Fibroblast of the conjunctiva (primary cell): ENCODE measurements around the gene RIOK1.
"Not testable (repeated sequence)": the region's sequence is repeated elsewhere in the genome, so short reads cannot be mapped to it uniquely, and the experiment has no call there.

Experiments used
- DNase-seq: peaks from one replicate; pipeline ENCODE4 v3.0.0-alpha.2; 2010; ENCODE audit warnings: low read depth

RIOK1 gene

GRCh38 chr6:7389451-7390225, at the start of gene RIOK1, which contains the start of gene CAGE1:
TSS of gene RIOK1 (plus strand) at chr6:7389808. CDS start at chr6:7390003, 195 bp downstream.
TSS of gene CAGE1 (minus strand) at chr6:7389742. CDS start at chr6:7387173, 2,569 bp downstream.
- peak; percentile 87 for DNase-seq

DNA sequence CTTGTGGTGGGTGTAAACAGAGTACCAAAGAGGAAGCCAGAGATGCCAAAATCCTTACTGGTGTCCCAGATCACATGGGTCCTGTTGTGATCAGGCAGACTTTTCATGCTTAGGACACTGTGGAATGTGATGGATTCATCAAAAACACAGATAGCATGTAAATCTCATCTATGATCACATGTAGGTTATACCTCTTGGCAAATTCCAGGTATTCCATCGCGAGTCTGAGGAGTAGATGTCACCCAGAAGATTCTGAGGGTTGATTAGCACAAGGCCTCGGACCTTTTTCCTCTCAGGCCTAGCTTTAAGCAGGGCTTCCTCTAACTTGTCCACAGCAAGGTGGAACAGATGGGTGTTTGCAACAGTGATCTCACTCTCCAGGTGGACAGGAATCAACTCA, 48.3 kb upstream of the RIOK1 start:
- DNase-seq: no peak

GRCh38 chr6:7341989-7342742, 47.4 kb upstream of the RIOK1 start:
- DNase-seq: no peak

GRCh38 chr6:7343546-7344475, 45.8 kb upstream of the RIOK1 start:
- DNase-seq: no peak

DNA sequence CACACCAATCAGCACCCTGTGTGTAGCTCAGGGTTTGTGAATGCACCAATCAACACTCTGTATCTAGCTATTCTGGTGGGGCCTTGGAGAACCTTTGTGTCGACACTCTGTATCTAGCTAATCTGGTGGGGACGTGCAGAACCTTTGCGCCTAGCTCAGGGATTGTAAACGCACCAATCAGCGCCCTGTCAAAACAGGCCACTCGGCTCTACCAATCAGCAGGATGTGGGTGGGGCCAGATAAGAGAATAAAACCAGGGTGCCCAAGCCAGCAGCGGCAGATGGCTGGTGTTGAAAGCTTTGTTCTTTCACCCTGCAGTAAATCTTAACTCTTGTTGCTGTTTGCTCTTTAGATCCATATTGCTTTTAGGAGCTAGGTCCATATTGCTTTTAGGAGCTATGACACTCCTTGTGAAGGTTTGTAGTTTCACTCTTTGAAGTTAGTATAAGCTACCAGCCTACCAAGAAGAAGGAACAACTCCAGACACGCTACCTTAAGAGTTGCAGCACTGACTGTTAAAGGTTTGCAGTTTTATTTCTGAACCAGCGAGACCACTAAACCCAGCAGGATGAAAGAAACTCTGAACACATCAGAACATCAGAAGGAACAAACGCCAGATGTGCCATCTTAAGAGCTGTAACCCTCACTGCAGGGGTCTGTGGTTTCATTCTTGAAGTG, 44.7 kb upstream of the RIOK1 start:
- not testable (repeated sequence) for DNase-seq

- DNase-seq: not testable (repeated sequence)
These were observed 42.0 kb upstream of the RIOK1 start for GRCh38 chr6:7347551-7347997.

DNA sequence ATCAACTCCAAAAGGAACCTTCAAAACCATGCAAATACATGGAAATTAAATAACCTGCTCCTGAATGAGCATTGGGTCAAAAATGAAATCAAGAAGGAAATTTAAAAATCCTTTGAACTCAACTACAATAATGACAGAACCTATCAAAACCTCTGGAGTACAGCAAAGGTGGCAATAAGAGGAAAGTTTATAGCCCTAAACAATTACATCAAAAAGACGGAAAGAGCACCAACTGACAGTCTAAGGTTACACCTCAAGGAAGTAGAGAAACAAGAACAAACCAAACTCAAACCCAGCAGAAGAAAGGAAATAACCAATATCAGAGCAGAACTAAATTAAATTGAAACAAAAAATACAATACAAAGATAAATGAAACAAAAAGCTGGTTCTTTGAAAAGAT, 39.0 kb upstream of the RIOK1 start:
- not testable (repeated sequence) for DNase-seq

DNA sequence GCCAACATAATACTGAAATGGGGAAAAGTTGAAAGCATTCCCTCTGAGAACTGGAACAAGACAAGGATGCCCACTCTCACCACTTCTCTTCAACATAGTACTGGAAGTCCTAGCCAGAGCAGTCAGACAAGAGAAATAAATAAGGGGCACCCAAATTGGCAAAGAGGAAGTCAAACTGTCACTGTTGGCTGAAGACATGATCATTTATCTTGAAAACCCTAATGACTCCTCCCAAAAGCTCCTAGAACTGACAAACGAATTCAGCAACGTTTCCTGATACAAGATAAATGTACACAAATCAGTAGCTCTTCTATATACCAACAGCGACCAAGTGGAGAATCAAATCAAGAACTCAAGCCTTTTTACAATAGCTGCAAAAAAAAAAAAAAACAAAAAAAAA, 37.7 kb upstream of the RIOK1 start:
- DNase-seq: not testable (repeated sequence)

- no peak for DNase-seq
These were observed 22.2 kb upstream of the RIOK1 start for GRCh38 chr6:7367408-7367807.

DNA sequence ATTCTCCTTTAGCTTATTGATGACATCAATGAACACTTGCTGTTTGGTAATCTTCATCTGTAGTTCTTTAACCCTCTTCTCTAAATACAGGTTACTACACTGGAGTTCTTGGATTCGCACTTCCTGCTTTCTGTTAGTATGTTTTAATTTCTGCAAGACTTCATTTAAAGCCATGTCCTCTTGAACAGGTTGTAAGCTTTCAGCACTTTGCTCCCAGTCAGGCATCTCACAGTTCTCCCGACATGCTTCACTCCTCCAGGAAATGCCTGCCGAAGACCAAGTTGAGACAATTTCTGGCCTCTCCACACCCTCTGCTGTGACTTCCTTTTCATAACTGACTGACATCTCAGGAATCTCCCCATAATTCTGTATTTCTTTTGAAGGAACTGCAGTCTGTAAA, 15.9 kb upstream of the RIOK1 start:
- no peak for DNase-seq

DNA sequence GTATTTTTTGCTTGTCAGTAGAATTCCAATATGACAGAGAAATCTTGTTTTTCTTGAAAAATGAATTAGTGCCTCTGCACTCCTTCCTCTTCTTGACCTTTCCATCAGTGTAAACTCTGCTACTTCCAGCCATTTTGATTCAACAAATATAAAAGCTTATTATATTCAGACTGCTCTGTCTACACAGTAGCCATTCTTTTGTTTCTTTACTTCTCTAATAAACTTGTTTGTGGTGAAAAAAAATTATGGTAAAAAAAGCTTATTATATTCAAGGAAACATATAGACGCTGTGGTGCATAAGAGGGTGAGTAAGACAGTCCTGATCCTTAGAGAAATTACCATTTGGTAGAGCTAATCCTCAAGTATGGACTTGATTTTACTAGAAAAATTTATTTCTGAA, 11.6 kb upstream of the RIOK1 start:
- DNase-seq: no peak

- DNase-seq: no peak
These were observed 10.9 kb upstream of the RIOK1 start for GRCh38 chr6:7378740-7379139.

- no peak for DNase-seq
These were observed 8.5 kb upstream of the RIOK1 start for GRCh38 chr6:7381092-7381491.

DNA sequence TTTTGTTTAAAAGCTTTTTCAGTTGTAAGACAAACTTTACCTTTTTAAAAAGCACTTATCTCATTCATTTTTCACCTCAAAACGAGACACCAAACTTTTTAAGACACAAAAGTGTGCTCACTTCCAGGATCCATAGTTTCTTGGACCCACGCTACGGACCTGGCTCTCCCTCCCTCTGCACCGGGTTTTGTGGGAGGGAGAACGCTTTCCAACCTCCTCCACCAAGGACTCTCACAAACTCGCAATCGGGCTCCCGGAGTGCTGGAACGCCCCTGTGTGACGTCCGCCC, 502 bp upstream of the RIOK1 start:
- DNase-seq: peak; percentile 6

DNA sequence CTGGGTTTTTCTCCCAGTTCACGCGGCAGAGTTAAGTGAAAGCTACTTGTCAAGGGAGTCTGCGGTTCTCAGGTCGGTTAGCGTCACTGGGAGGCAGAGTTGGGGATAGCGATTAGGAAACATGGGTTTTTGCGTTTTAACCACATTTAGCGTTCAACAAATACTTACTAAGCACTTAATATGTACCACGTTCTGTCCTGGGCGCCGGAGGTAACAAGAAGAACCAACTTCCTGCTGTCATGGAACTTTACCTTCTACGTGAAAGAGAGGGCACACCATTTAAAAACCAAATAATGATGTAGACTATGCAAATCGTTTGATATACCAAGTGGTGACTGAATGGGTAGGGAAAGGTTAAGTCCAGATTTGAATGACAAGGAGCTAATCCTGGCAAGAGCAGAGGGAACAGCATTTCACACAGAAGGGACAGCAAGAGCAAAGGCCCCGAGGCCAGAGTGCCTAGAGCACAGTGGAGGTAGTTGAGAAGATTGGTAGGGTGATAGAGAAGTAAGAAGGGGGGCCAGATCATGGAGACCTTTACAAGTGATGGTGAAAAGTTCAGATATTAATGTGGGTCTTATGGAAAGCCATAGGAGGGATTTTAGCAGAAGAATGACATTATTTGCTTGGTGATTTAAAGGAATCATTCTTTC, 744 bp downstream of the RIOK1 start:
- no peak for DNase-seq

GRCh38 chr6:7391151-7391550, 1.5 kb downstream of the RIOK1 start:
- no peak for DNase-seq

DNA sequence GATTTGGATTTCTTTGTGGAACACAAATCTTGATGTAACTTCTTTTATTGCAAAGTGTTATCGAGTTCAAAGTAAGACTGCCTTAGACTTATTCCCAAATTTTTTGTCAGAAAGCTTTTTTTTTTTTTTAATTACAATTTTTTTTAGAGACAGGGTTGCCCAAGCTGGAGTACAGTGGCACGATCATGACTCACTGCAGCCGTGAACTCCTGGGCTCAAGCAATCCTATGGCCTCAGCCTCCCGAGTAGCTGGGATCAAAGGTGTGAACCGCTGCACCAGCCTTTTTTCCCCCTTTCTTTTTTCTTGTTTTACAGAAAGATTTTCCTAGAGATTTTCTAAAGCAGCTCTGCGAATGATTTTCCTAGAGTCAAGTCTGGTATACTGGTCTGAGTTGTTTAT, 2.8 kb downstream of the RIOK1 start:
- no peak for DNase-seq

DNA sequence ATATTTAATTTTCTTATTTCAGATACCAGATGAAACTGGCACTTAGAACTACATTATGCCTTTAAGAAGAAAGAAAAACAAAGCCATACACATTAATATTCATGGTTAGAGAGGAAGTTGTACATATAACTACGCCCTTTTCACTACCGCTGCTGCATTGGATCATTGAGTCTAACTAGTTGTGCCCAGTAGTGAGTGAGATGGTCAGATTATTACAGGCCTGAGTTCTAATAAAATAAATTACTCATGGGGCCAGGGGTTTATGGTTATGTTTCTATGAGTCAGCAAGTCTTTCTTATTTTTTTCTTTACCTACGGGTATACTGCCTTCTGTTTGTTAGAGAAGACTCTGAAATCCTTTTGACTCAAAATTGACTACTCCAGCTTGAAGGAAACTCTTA, 11.5 kb downstream of the RIOK1 start:
- DNase-seq: no peak

DNA sequence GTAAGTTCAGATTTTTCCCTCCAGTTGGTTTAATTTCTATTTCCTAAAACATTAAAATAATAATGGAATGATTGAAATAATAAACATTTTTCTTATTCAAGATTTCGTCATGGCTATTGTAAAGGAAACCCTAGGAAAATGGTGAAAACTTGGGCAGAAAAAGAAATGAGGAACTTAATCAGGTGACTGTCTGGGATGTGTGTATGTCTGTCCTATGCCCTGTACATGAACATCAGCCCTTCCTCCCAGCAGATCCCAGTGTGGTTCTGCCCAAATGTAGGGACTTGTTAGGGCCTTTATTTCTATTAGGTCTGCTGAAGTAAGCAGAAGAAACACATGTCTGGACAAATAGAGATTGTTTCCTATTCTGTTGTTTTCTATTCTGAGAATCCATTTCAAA, 13.1 kb downstream of the RIOK1 start:
- DNase-seq: no peak

- no peak for DNase-seq
These were observed 14.9 kb downstream of the RIOK1 start for GRCh38 chr6:7404546-7404945.

DNA sequence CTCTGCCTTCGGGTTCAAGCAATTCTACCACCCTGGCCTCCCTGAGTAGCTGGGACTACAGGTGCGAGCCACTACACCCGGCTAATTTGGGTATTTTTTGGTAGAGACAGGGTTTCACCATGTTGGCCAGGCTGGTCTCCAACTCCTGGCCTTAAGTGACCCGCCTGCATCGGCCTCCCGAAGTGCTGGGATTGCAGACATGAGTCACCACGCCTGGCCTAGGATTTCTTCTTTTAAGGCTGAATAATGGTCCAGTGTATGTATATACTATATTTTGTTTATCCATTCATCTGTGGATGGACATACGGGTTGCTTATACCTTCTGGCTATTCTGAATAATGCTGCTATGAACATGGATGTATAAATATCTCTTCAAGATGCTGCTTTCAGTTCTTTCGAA, 17.1 kb downstream of the RIOK1 start:
- no peak for DNase-seq
